ENCODE measurements around the gene CMTR1.

The CMTR1 gene

DNA sequence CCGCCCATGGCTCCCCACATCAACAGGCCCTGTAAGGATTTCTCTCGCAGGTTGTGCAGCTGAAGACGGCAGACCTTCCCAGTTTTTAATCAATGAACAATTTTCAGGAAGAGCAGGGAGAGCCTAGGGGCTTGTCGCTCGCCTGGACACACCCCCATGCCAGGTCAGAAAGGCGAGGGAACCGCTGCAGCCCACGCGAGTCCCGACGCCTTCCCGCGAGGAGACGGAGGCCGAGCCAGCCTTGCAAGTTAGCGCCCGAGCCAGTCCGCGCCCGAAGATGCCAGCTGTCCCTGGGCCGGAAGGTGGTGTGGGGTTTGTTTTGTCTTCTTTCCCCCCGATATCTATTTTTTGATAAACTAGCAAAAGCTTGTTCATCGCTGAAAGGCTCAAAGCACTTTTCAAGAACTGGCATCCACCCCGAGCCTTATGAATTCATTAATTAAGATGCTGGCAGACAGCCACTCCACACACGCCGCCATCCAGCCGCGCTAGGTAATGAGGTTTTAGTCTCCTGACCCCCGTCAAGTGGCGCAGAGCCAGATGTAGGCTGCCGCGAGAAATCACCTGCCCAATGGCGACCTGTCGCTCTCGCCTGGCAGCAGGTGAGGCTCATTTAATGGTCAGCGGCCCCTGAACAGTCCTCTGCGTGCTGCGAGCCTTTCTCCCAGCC is 60.1 kb downstream of the CMTR1 start:
- TF ChIP-seq, protein P1, sequence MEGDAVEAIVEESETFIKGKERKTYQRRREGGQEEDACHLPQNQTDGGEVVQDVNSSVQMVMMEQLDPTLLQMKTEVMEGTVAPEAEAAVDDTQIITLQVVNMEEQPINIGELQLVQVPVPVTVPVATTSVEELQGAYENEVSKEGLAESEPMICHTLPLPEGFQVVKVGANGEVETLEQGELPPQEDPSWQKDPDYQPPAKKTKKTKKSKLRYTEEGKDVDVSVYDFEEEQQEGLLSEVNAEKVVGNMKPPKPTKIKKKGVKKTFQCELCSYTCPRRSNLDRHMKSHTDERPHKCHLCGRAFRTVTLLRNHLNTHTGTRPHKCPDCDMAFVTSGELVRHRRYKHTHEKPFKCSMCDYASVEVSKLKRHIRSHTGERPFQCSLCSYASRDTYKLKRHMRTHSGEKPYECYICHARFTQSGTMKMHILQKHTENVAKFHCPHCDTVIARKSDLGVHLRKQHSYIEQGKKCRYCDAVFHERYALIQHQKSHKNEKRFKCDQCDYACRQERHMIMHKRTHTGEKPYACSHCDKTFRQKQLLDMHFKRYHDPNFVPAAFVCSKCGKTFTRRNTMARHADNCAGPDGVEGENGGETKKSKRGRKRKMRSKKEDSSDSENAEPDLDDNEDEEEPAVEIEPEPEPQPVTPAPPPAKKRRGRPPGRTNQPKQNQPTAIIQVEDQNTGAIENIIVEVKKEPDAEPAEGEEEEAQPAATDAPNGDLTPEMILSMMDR (conservative IDR thresholded peaks at IDR 0.05; ENCODE audit: low read depth, low read length): no peak
- Histone ChIP-seq H3K27me3 (ENCODE audit: insufficient read depth, low read depth) (no peaks in the 10 kb centered on the region), H3K36me3 (ENCODE audit: insufficient read depth) (no peaks in the 10 kb centered on the region), H3K4me3 (IDR thresholded peaks at IDR 0.05; ENCODE audit: insufficient read depth, low read depth, low read length) (no peak overlapping the region), H3K9ac (no peak overlapping the region), H2AFZ (ENCODE audit: low read depth) (no peak overlapping the region), H3K79me2 (ENCODE audit: insufficient read depth, low read depth) (no peaks in the 10 kb centered on the region; the same call in 1 of the 2 replicates), H3K4me1 (ENCODE audit: low read depth, poor library complexity, severe bottlenecking) (no peaks in the 10 kb centered on the region), H4K20me1 (ENCODE audit: insufficient read depth) (no peaks in the 10 kb centered on the region), H3K4me2 (no peak overlapping the region), H3K27ac (no peak overlapping the region)

DNA sequence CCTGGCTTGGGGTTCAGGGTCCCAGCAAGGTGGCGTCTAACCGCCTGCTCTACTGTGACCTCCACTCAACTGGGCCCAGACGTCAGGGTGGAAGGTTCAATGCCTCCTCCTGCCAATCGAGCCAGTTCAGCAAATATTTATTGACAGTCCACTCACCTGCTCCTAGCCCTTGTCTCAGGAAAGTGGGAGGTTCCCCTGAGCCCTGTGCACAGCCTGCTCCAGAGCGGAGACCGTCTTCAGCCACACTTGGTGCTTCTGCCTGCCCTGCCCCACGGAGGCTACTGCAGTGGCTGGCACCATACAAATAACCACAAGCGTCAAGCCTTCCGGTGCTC is 60.6 kb downstream of the CMTR1 start:
- H3K4me1 ChIP-seq (ENCODE audit: low read depth, poor library complexity, severe bottlenecking): peaks cover 3% of the 10 kb centered on the region
- H3K27ac ChIP-seq: no peak overlapping the region
- H3K9ac ChIP-seq: no peak overlapping the region
- H3K4me3 ChIP-seq (IDR thresholded peaks at IDR 0.05; ENCODE audit: insufficient read depth, low read depth, low read length): no peak overlapping the region
- TF ChIP-seq, protein P1 (conservative IDR thresholded peaks at IDR 0.05; ENCODE audit: low read depth, low read length): no peak
- H4K20me1 ChIP-seq (ENCODE audit: insufficient read depth): no peaks in the 10 kb centered on the region
- no peak overlapping the region for H3K4me2 ChIP-seq
- no peaks in the 10 kb centered on the region for H3K36me3 ChIP-seq (ENCODE audit: insufficient read depth)
- H2AFZ ChIP-seq (ENCODE audit: low read depth): no peak overlapping the region
- no peaks in the 10 kb centered on the region for H3K27me3 ChIP-seq (ENCODE audit: insufficient read depth, low read depth)
- no peaks in the 10 kb centered on the region; the same call in 1 of the 2 replicates for H3K79me2 ChIP-seq (ENCODE audit: insufficient read depth, low read depth)

DNA sequence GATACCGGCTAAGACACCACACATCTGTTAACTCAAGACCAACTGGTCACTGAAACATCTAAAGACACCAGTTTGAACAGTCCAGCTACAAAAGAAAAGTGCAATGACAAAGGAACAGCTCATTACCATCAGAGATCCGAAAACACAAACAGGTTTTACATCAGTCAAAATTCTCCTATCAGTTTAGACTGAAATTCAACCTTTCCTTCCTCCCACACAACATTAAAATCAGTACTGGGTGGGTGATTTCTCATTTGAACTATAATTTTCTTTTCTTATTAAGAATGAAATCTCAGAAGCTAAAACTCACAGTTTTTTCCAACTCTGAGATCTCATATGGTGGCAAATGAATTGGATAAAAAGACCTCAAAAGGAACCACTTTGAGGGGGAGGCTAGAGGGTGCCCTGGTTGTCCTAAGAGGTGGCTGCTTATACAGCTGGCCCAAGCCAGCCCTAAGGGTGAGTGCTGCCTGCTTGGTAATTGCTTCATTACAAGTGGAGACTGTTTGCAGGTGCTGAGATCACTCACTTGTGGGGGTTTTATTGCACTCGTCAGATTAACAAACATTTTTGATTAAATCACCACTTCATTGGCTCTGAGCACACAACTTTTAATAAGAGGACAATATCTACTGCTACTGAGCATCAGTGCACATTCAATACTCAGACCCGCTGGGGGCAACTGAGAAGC is 62.4 kb downstream of the CMTR1 start:
- Histone ChIP-seq H2AFZ (ENCODE audit: low read depth) (no peak overlapping the region), H3K79me2 (ENCODE audit: insufficient read depth, low read depth) (no peaks in the 10 kb centered on the region; the same call in 1 of the 2 replicates), H3K4me1 (ENCODE audit: low read depth, poor library complexity, severe bottlenecking) (peaks cover 10% of the 10 kb centered on the region), H4K20me1 (ENCODE audit: insufficient read depth) (no peaks in the 10 kb centered on the region), H3K9ac (no peak overlapping the region), H3K27ac (no peak overlapping the region), H3K4me2 (no peak overlapping the region), H3K4me3 (IDR thresholded peaks at IDR 0.05; ENCODE audit: insufficient read depth, low read depth, low read length) (no peak overlapping the region), H3K36me3 (ENCODE audit: insufficient read depth) (no peaks in the 10 kb centered on the region), H3K27me3 (ENCODE audit: insufficient read depth, low read depth) (no peaks in the 10 kb centered on the region)
- TF ChIP-seq, protein P1 (conservative IDR thresholded peaks at IDR 0.05; ENCODE audit: low read depth, low read length): no peak

DNA sequence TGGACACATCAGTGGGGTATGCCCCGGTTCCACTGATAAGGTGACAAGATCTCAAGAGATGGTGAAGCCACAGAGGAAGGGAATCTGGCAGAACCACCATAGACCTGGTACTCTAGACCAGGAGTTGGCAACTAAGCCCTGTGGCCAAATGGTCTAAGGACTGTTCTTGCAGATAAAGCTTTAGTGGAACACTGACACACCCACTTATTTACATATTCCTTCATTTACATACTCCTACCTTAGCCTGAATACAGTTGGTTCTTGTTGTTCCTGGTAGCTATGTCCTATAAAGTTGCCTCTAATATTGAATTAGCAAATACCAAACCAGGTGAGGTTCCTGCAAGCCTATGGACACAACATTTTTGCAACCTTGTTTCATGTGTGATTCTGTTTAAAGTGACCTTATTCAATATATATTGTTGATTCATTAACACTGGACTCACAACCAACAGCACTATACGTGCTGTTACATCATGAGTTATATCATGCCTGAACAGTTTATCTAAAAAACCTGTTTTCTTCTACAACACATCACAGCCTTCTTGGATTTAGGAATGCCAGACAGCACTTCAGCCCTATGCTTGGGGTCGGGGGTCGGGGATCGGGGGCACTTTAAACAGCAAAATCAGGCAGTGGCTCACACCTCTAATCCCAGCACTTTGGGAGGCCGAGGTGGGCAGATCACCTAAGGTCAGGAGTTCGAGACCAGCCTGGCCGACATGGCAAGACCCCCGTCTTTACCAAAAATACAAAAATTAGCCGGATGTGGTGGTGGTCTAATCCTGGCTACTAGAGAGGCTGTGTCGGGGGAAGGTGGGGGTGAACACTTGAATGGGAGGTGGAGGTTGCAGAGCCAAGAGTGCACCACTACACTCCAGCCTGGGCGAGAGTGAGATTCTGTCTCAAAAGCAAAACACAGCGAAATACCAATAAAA is 64.2 kb downstream of the CMTR1 start:
- no peaks in the 10 kb centered on the region; the same call in 1 of the 2 replicates for H3K79me2 ChIP-seq (ENCODE audit: insufficient read depth, low read depth)
- no peaks in the 10 kb centered on the region for H4K20me1 ChIP-seq (ENCODE audit: insufficient read depth)
- no peak overlapping the region for H3K4me2 ChIP-seq
- peaks cover 12% of the 10 kb centered on the region for H3K4me1 ChIP-seq (ENCODE audit: low read depth, poor library complexity, severe bottlenecking)
- TF ChIP-seq, protein P1 (conservative IDR thresholded peaks at IDR 0.05; ENCODE audit: low read depth, low read length): no peak
- no peak overlapping the region for H3K27ac ChIP-seq
- H3K36me3 ChIP-seq (ENCODE audit: insufficient read depth): no peaks in the 10 kb centered on the region
- H3K9ac ChIP-seq: no peak overlapping the region
- no peaks in the 10 kb centered on the region for H3K27me3 ChIP-seq (ENCODE audit: insufficient read depth, low read depth)
- H3K4me3 ChIP-seq (IDR thresholded peaks at IDR 0.05; ENCODE audit: insufficient read depth, low read depth, low read length): no peak overlapping the region
- no peak overlapping the region for H2AFZ ChIP-seq (ENCODE audit: low read depth)

Measured in KMS-11 (cell line).